GM12892 (cell line): ENCODE results near the gene CD53.

Experiments
- POLR2A ChIP-seq: IDR thresholded peaks from 2 replicates; pipeline ENCODE4 v1.6.1; 2011; ENCODE audit warnings: low read depth, low read length, control low read depth
- POLR2AphosphoS5 ChIP-seq: IDR thresholded peaks from 2 replicates; pipeline ENCODE4 v1.6.1; 2011; ENCODE audit warnings: low read depth, low read length, control low read depth
- TAF1 ChIP-seq: IDR thresholded peaks from 2 replicates; pipeline ENCODE4 v1.6.1; 2011; ENCODE audit warnings: low read depth, mild to moderate bottlenecking, control low read depth, low read length, borderline replicate concordance

DNA sequence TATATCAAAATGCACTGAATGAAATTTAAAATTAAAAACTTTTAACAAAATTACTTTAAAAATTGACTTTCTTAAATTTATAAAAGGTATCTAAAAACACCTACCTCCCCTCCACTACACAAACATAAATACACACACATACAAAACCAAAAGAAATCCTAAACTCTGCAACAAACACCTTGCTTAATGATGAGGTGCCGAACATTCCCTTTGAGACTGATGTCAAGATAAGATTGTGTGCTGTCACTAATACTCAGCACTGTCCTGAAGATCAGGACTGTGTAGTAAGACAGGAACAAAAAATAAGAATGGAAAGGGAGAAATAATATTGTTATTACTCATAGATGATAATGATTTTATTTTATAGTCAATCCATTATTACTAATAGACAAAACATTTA lies 45.1 kb downstream of the CD53 start:
- TF ChIP-seq POLR2AphosphoS5 (no peak), TAF1 (no peak), POLR2A (no peak)
